Liver (tissue), 9 donors: Measurements from ENCODE around the gene UNC5B. TPM values are rescaled to one million over a fixed set of nuclear protein-coding genes. Genes with fewer than 3 reads are reported as not detected.

Experiments
- DNase-seq: peaks from one replicate; pipeline ENCODE4 v3.0.0-alpha.2; 2017; ENCODE audit warnings: low spot score
- H3K27ac ChIP-seq, 2 donors: one replicate each; pipeline ENCODE4 v1.7.0; 2013; ENCODE audit warnings: inconsistent platforms in 2 of 2, low read length in 2 of 2, control low read depth in 1 of 2, low read depth in 1 of 2, mild to moderate bottlenecking in 1 of 2
- H3K27me3 ChIP-seq, 4 donors: one replicate each; pipeline versions ENCODE4 v1.6.1 to v1.7.0; 2013; ENCODE audit warnings: low read length in 3 of 4, inconsistent platforms in 1 of 4, mild to moderate bottlenecking in 1 of 4, moderate library complexity in 1 of 4; ENCODE audit not compliant: control insufficient read depth in 4 of 4, insufficient read depth in 4 of 4
- H3K36me3 ChIP-seq, 4 donors: one replicate each; pipeline versions ENCODE4 v1.6.1 to v1.7.0; 2013; ENCODE audit warnings: low read length in 3 of 4, mild to moderate bottlenecking in 3 of 4, low read depth in 1 of 4, moderate library complexity in 1 of 4; ENCODE audit not compliant: control insufficient read depth in 4 of 4, insufficient read depth in 3 of 4
- H3K4me1 ChIP-seq, 4 donors: one replicate each; pipeline versions ENCODE4 v1.6.1 to v1.7.0; 2013; ENCODE audit warnings: low read length in 3 of 4, mild to moderate bottlenecking in 3 of 4, moderate library complexity in 1 of 4; ENCODE audit not compliant: control insufficient read depth in 4 of 4, insufficient read depth in 4 of 4
- H3K4me3 ChIP-seq, 3 donors: one replicate each; pipeline versions ENCODE4 v1.6.1 to v1.7.0; 2013; ENCODE audit warnings: low read length in 3 of 3, control low read depth in 1 of 3, low read depth in 1 of 3, mild to moderate bottlenecking in 1 of 3
- H3K9ac ChIP-seq, 2 donors: one replicate each; pipeline ENCODE4 v1.7.0; 2013; ENCODE audit warnings: low read length in 2 of 2, mild to moderate bottlenecking in 2 of 2, moderate library complexity in 2 of 2, control low read depth in 1 of 2, low read depth in 1 of 2
- H3K9me3 ChIP-seq, 4 donors: one replicate each; pipeline versions ENCODE4 v1.6.1 to v1.7.0; 2013; ENCODE audit warnings: low read length in 3 of 4; ENCODE audit not compliant: control insufficient read depth in 4 of 4
- ATF3 ChIP-seq: IDR thresholded peaks from 2 replicates; pipeline ENCODE4 v1.6.1; 2016; ENCODE audit warnings: antibody characterized with exemption
- CTCF ChIP-seq: fragments of 150-350 bp; IDR thresholded peaks from 2 replicates; pipeline ENCODE4 v1.5.1; 2017; ENCODE audit warnings: improper control_type of control experiment, low read depth, low read length; ENCODE audit not compliant: missing input control
- EGR1 ChIP-seq, 2 donors: IDR thresholded peaks; 2 replicates each; pipeline ENCODE4 v1.6.1; 2016 to 2018; ENCODE audit warnings: antibody characterized with exemption in 2 of 2, low read depth in 2 of 2
- FOXA1 ChIP-seq: IDR thresholded peaks from 2 replicates; pipeline ENCODE4 v1.6.1; 2016; ENCODE audit warnings: antibody characterized with exemption
- GABPA ChIP-seq, 2 donors: IDR thresholded peaks in 1 of 2; conservative IDR thresholded peaks in 1 of 2; 2 replicates each; pipeline ENCODE4 v1.6.1; 2016; ENCODE audit warnings: antibody characterized with exemption in 2 of 2, mild to moderate bottlenecking in 1 of 2, moderate library complexity in 1 of 2
- HNF4A ChIP-seq, 2 donors: conservative IDR thresholded peaks; 2 replicates each; pipeline ENCODE4 v1.6.1; 2016; ENCODE audit warnings: antibody characterized with exemption in 2 of 2, mild to moderate bottlenecking in 2 of 2
- JUND ChIP-seq, 2 donors: IDR thresholded peaks; 2 replicates each; pipeline ENCODE4 v1.6.1; 2016; ENCODE audit warnings: antibody characterized with exemption in 2 of 2
- MAX ChIP-seq: IDR thresholded peaks from 2 replicates; pipeline ENCODE4 v1.6.1; 2016; ENCODE audit warnings: antibody characterized with exemption
- NR2F2 ChIP-seq: IDR thresholded peaks from 2 replicates; pipeline ENCODE4 v1.6.1; 2016; ENCODE audit warnings: antibody characterized with exemption
- RAD21 ChIP-seq, 2 donors: IDR thresholded peaks; 2 replicates each; pipeline ENCODE4 v1.6.1; 2016; ENCODE audit warnings: antibody characterized with exemption in 2 of 2, mild to moderate bottlenecking in 2 of 2
- REST ChIP-seq: IDR thresholded peaks from 2 replicates; pipeline ENCODE4 v1.6.1; 2016; ENCODE audit warnings: antibody characterized with exemption, mild to moderate bottlenecking
- RXRA ChIP-seq, 2 donors: IDR thresholded peaks; 2 replicates each; pipeline ENCODE4 v1.6.1; 2017 to 2018; ENCODE audit warnings: antibody characterized with exemption in 2 of 2, mild to moderate bottlenecking in 1 of 2
- SP1 ChIP-seq: IDR thresholded peaks from 2 replicates; pipeline ENCODE4 v1.6.1; 2018; ENCODE audit warnings: antibody characterized with exemption, mild to moderate bottlenecking
- TAF1 ChIP-seq: conservative IDR thresholded peaks from 2 replicates; pipeline ENCODE4 v1.6.1; 2016; ENCODE audit warnings: antibody characterized with exemption, mild to moderate bottlenecking
- YY1 ChIP-seq: IDR thresholded peaks from 2 replicates; pipeline ENCODE4 v1.6.1; 2016; ENCODE audit warnings: antibody characterized with exemption, mild to moderate bottlenecking
- ZBTB33 ChIP-seq: IDR thresholded peaks from 2 replicates; pipeline ENCODE4 v1.6.1; 2016; ENCODE audit warnings: antibody characterized with exemption
- WGBS: extraction: QIAGEN DNeasy Blood & Tissue Kit; methylation state at CpG from one replicate; pipeline ENCODE4 v1.1.7; 2013; 5-methylcytosine and 5-hydroxymethylcytosine counted together
- polyA plus RNA-seq, 2 donors: library from polyadenylated mRNA; stranded (reverse) in 1 of 2; unstranded in 1 of 2; fragments of 200-250 nt in 1 of 2; fragments of >200 nt in 1 of 2; fragmentation: Nextera tagmentation in 1 of 2; extraction: Ambion mirVana in 1 of 2; gene quantifications; one replicate each; pipeline versions ENCODE4 v1.2.1 to v1.2.3, GENCODE V29; 2013 to 2015
- total RNA-seq, 2 donors: library from RNA; depleted of rRNA; stranded (reverse); fragments of >200 nt; gene quantifications; one replicate each; pipeline ENCODE4 v1.2.3, GENCODE V29; 2014
- donor health status: healthy.
- donor health status: healthy.
- donor health status: healthy.
- donor health status: healthy.
- donor health status: healthy.

The UNC5B gene
- total and polyA plus RNA-seq, 4 donors: 0.56 to 1.8 (median 1.3) TPM

GRCh38 chr10:71308244-71308643 is 95.9 kb downstream of the UNC5B start:
- Histone ChIP-seq H3K4me3 (no peak overlapping the region), H3K27me3 (no peaks in the 10 kb centered on the region), H3K27ac (no peak overlapping the region), H3K9me3 (no peaks in the 10 kb centered on the region), H3K4me1 (peaks cover 9 to 25% (median 18%) of the 10 kb centered on the region in 4 donors), H3K36me3 (no peaks in the 10 kb centered on the region), H3K9ac (no peak overlapping the region)
- 67% methylated on average over 2 of the region's 2 CpGs for WGBS
- DNase-seq: no peak
- no peak for TF ChIP-seq JUND (IDR thresholded peaks at IDR 0.05)
- no peak for TF ChIP-seq TAF1
- TF ChIP-seq REST: no peak
- no peak for TF ChIP-seq GABPA (IDR thresholded peaks at IDR 0.05 in 1 of 2, conservative IDR thresholded peaks at IDR 0.05 in 1 of 2)
- no peak for TF ChIP-seq CTCF
- no peak for TF ChIP-seq ATF3
- no peak for TF ChIP-seq SP1
- no peak for TF ChIP-seq HNF4A (conservative IDR thresholded peaks at IDR 0.05)
- no peak for TF ChIP-seq RXRA (IDR thresholded peaks at IDR 0.05)
- no peak for TF ChIP-seq YY1
- TF ChIP-seq EGR1 (IDR thresholded peaks at IDR 0.05; ENCODE audit: low read depth in 2 of 2): no peak
- no peak for TF ChIP-seq RAD21 (IDR thresholded peaks at IDR 0.05)

- Histone ChIP-seq H3K4me3 (no peak overlapping the region), H3K9ac (no peak overlapping the region), H3K9me3 (no peaks in the 10 kb centered on the region), H3K27ac (no peak overlapping the region), H3K4me1 (peaks cover 9 to 25% (median 18%) of the 10 kb centered on the region in 4 donors), H3K27me3 (no peaks in the 10 kb centered on the region), H3K36me3 (no peaks in the 10 kb centered on the region)
- 81% methylated on average over 3 of the region's 3 CpGs for WGBS
- TF ChIP-seq GABPA (IDR thresholded peaks at IDR 0.05 in 1 of 2, conservative IDR thresholded peaks at IDR 0.05 in 1 of 2) (peak in 1 of 2 donors; percentile 16), JUND (IDR thresholded peaks at IDR 0.05) (peak in 1 of 2 donors; percentile 19), TAF1 (no peak), NR2F2 (no peak), YY1 (no peak), ZBTB33 (no peak), EGR1 (IDR thresholded peaks at IDR 0.05; ENCODE audit: low read depth in 2 of 2) (peak in 1 of 2 donors; percentile 22), MAX (no peak), SP1 (no peak), ATF3 (no peak), FOXA1 (no peak), RXRA (IDR thresholded peaks at IDR 0.05) (peak in 1 of 2 donors; percentile 52), HNF4A (conservative IDR thresholded peaks at IDR 0.05) (peak in 1 of 2 donors; percentile 40)
- DNase-seq: no peak
Observed at GRCh38 chr10:71308985-71309384, 96.6 kb downstream of the UNC5B start.
